AG04449 (cell line): ENCODE results near the gene WNT5A.

Experiments used
- CTCF ChIA-PET: fragments of 350-600 bp; formaldehyde crosslinking; extraction: SDS; loops from one replicate; lab custom pipeline; 2021; ENCODE audit warnings: antibody characterized with exemption; lab: Yijun Ruan, JAX
- POLR2A ChIA-PET: fragments of 400-600, 350-600 bp; formaldehyde crosslinking; extraction: SDS; loops from one replicate; lab custom pipeline; 2020; ENCODE audit warnings: antibody characterized with exemption, inconsistent platforms; lab: Yijun Ruan, JAX
- DNase-seq: peaks from one replicate; pipeline ENCODE4 v3.0.0-alpha.2; 2010; ENCODE audit warnings: low read depth, low spot score
- H3K4me3 ChIP-seq: 2 replicates; pipeline ENCODE4 v1.5.1; 2011; ENCODE audit warnings: low read depth, mild to moderate bottlenecking, control low read depth, low read length
- CTCF ChIP-seq: IDR thresholded peaks from one replicate; pipeline ENCODE4 v1.5.1; 2011; ENCODE audit warnings: mild to moderate bottlenecking, moderate library complexity, low read length, control low read depth, inconsistent platforms; ENCODE audit not compliant: insufficient read depth; ENCODE audit errors: missing control alignments

WNT5A gene

GRCh38 chr3:55501905-55502304 is 14.8 kb upstream of the WNT5A start:
- H3K4me3 ChIP-seq: no peak overlapping the region
- no peak for TF ChIP-seq CTCF
- no peak for DNase-seq
- POLR2A ChIA-PET: interaction anchor here (1.3 kb wide), 1 partner anchor 10 kb away, joined by 4 read pairs; no protein-coding TSS in a partner anchor
- CTCF ChIA-PET: interaction anchor here (0.6 to 1.5 kb wide), 3 partner anchors 9 to 1580 kb away, joined by 3 to 5 read pairs (median 3); no protein-coding TSS in a partner anchor

GRCh38 chr3:55500555-55501330 is 13.6 kb upstream of the WNT5A start:
- no peak for TF ChIP-seq CTCF
- no peak for DNase-seq
- H3K4me3 ChIP-seq: no peak overlapping the region
- POLR2A ChIA-PET: interaction anchor here (1.2 kb wide), 1 partner anchor 13 kb away, joined by 4 read pairs; the partner anchor contains the start of gene WNT5A
- CTCF ChIA-PET: interaction anchor here (0.9 to 1.5 kb wide), 2 partner anchors 8 to 246 kb away, joined by 4 to 5 read pairs; no protein-coding TSS in a partner anchor

- no peak for TF ChIP-seq CTCF
- no peak overlapping the region for H3K4me3 ChIP-seq
- no peak for DNase-seq
- ChIA-PET POLR2A (interaction anchor here (0.6 kb wide), 1 partner anchor 51 kb away, joined by 6 read pairs; no protein-coding TSS in a partner anchor), CTCF (interaction anchor here (1.1 kb wide), 2 partner anchors 8 to 14 kb away, joined by 3 read pairs; no protein-coding TSS in a partner anchor)
Observed at GRCh38 chr3:55498520-55498919, 11.4 kb upstream of the WNT5A start.

- no peak overlapping the region for H3K4me3 ChIP-seq
- POLR2A ChIA-PET: no interaction called here
- DNase-seq: no peak
- no peak for TF ChIP-seq CTCF
- CTCF ChIA-PET: interaction anchor here (0.6 kb wide), 1 partner anchor 756 kb away, joined by 3 read pairs; no protein-coding TSS in a partner anchor
Observed at GRCh38 chr3:55497250-55497649, 10.1 kb upstream of the WNT5A start.

GRCh38 chr3:55494976-55495375 is 7.9 kb upstream of the WNT5A start:
- DNase-seq: no peak
- CTCF ChIA-PET: no interaction called here
- no peak overlapping the region for H3K4me3 ChIP-seq
- TF ChIP-seq CTCF: no peak
- POLR2A ChIA-PET: no interaction called here

- ChIA-PET POLR2A (no interaction called here), CTCF (interaction anchor here (1.1 to 2.3 kb wide), 5 partner anchors 9 to 229 kb away, joined by 3 to 9 read pairs (median 5); no protein-coding TSS in a partner anchor)
- no peak overlapping the region for H3K4me3 ChIP-seq
- no peak for TF ChIP-seq CTCF
- no peak for DNase-seq
Observed at GRCh38 chr3:55492976-55493375, 5.9 kb upstream of the WNT5A start.
